Parietal lobe (tissue), 2 donors: Measurements from ENCODE around the gene CT47A7. TPM values are rescaled to one million over a fixed set of nuclear protein-coding genes. Genes with fewer than 3 reads are reported as not detected.

Experiments
- small RNA-seq: library from RNA; depleted of rRNA; stranded (forward); fragments of <200 nt; gene quantifications from one replicate; pipeline ENCODE3, GENCODE V24; 2014; ENCODE audit warnings: low replicate concordance
- total RNA-seq: library from RNA; depleted of rRNA; stranded (reverse); fragments of >200 nt; gene quantifications from one replicate; pipeline ENCODE4 v1.2.3, GENCODE V29; 2014

CT47A7 gene
- not detected for total RNA-seq

DNA sequence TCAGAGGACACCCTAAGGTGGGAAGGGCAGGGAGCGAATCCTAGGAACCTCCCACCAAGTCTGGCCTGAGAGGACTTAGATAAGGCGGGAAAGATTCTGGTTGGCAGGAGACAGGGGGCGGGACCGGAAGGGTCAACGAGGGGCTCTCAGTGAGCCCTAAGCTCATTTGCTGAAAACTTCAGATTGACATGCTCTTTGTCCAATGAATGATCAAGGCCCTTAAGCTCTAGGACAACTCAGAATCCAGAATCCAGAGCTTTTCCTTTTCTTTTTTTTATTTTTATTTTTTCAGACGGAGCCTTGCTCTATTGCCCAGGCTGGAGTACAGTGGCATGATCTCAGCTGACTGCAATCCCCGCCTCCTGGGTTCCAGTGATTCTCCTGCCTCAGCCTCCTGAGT lies at the start of gene CT47A7:
CT47A7 (minus strand) TSS at position 101 of the 400 bp plus-strand sequence. CDS start 255 bp downstream, outside the sequence.

DNA sequence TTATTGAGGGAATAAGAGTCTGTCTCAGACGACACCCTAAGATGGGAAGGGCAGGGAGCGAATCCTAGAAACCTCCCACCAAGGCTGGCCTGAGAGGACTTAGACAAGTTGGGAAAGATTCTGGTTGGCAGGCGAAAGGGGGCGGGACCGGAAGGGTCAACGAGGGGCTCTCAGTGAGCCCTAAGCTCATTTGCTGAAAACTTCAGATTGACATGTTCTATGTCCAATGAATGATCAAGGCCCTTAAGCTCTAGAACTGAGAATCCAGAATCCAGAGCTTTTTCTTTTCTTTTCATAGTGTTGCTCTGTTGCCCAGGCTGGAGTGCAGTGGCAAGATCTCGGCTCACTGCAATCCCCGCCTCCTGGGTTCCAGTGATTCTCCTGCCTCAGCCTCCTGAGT lies 29.3 kb upstream of the CT47A7 start, which contains the start of gene CT47A1:
CT47A1 (minus strand) TSS at position 101 of the 400 bp plus-strand sequence. CDS start 231 bp downstream, outside the sequence.

Small RNA genes within 50 kb of the gene (small RNA-seq; reads per million reads assigned to genes)
- gene AL670379.1 (not detected), gene AL670379.10 (not detected), gene AL670379.11 (not detected), gene AL670379.12 (not detected), gene AL670379.2 (not detected), gene AL670379.3 (not detected), gene AL670379.4 (not detected), gene AL670379.5 (not detected), gene AL670379.6 (not detected), gene AL670379.7 (not detected), gene AL670379.8 (not detected), gene AL670379.9 (not detected)

Other genes starting within 250 kb of the CT47A7 start
- not detected for gene CT47B1, start 80.7 kb downstream of the CT47A7 start, total RNA-seq
- not detected for gene CT47A11, start 19.4 kb downstream of the CT47A7 start, total RNA-seq
- not detected for gene CT47A10, start 14.6 kb downstream of the CT47A7 start, total RNA-seq
- not detected for gene CT47A9, start 9.7 kb downstream of the CT47A7 start, total RNA-seq
- not detected for gene CT47A8, start 4.9 kb downstream of the CT47A7 start, total RNA-seq
- gene CT47A6, start 4.9 kb upstream of the CT47A7 start, total RNA-seq: not detected
- not detected for gene CT47A5, start 9.7 kb upstream of the CT47A7 start, total RNA-seq
- not detected for gene CT47A4, start 14.6 kb upstream of the CT47A7 start, total RNA-seq
- gene CT47A3, start 19.5 kb upstream of the CT47A7 start, total RNA-seq: not detected
- gene CT47A2, start 24.3 kb upstream of the CT47A7 start, total RNA-seq: not detected
- not detected for gene CT47A1, start 29.2 kb upstream of the CT47A7 start, total RNA-seq
- gene GLUD2, start 91.0 kb upstream of the CT47A7 start, total RNA-seq: 1.6 TPM